ENCODE data around the gene CELF5. TPM values are rescaled to one million over a fixed set of nuclear protein-coding genes. Genes with fewer than 3 reads are reported as not detected.
A peak's percentile ranks its signal among the peaks of the same experiment; 100 is the strongest.
"Not testable (repeated sequence)": the region's sequence is repeated elsewhere in the genome, so short reads cannot be mapped to it uniquely, and the experiment has no call there.

Gene CELF5
- polyA plus RNA-seq, 1 donor from 2014 or later, result not detected

DNA sequence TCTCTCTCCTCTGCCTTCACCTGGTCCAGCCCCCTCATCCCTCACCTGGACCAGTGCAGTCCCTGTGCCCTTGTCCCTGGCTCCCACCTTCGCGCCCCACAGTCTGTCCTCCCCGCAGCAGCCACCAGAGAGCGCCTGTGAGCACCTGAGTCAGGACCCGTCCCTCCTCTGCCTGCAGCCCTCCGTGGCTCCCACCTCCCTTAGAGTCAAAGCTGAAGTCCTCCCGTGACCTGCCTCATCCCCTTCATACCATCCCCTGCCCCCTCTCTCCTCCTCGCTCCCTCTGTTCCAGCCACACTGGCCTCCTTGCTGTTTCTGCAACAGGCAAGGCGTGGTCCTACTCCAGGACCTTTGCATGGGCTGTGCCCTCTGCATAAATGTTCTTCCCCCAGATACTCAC, 10.3 kb downstream of the CELF5 start:
- H3K36me3 Mint-ChIP-seq, result peaks cover 2% of the 10 kb centered on the region
- peaks cover 0 to 4% (median 0%) of the 10 kb centered on the region in 3 donors for H3K9me3 Mint-ChIP-seq
- no peak overlapping the region for H3K27ac Mint-ChIP-seq
- H3K27me3 Mint-ChIP-seq, result no peaks in the 10 kb centered on the region
- H3K4me1 Mint-ChIP-seq, result no peaks in the 10 kb centered on the region
- no peak overlapping the region for H3K4me3 Mint-ChIP-seq

- not testable (repeated sequence) for H3K36me3 Mint-ChIP-seq, H3K27ac Mint-ChIP-seq, H3K4me3 Mint-ChIP-seq, H3K27me3 Mint-ChIP-seq, H3K9me3 Mint-ChIP-seq, H3K4me1 Mint-ChIP-seq
These were observed 11.1 kb downstream of the CELF5 start for GRCh38 chr19:3235604-3236003.

DNA sequence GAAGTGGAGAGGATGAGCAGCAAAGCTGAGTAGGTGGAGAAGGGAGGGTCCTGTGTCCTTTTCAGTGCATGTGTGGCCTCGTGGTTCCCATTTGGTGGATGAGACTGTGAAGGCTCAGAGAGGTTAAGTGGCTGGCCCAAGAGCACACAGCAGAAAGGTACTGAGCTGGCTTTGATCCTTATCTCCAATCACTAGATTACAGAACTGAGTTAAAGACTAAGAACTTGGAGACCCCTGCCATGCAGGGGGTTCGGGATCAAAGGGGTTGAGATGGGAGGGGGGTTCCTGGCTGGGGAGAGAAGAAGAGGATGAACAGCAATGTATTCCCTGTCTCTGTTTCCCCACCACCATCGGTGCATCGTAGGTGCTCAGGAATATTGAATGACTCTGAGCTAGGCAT, 11.8 kb downstream of the CELF5 start:
- Mint-ChIP-seq H3K9me3 (peaks cover 0 to 5% (median 0%) of the 10 kb centered on the region in 3 donors), H3K4me1 (no peaks in the 10 kb centered on the region), H3K27me3 (peaks cover 3% of the 10 kb centered on the region), H3K4me3 (no peak overlapping the region), H3K27ac (no peak overlapping the region), H3K36me3 (peaks cover 2% of the 10 kb centered on the region)

DNA sequence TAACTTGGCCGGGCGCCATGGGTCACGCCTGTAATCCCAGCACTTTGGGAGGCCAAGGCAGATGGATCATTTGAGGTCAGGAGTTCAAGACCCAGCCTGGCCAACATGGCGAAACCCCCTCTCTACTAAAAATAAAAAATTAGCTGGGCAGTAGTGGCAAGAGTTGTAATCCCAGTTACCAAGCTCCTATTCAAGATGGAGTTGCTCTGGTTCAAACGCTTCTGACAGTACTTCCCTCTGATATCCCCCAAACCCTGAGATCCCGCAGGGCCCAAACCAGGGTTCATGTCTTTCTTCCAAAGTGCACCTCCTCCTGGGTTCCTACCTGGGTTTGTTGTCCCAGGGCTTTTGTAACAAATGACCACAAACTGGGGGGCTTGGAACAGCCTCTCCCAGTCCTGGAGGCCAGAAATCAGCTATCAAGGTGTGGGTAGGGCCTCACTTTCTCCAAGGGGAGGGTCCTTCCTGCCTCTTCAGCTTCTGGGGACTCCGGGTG, 13.7 kb downstream of the CELF5 start:
- Mint-ChIP-seq H3K27me3 (peaks cover 3% of the 10 kb centered on the region), H3K4me3 (no peak overlapping the region), H3K4me1 (no peaks in the 10 kb centered on the region), H3K9me3 (peaks cover 0 to 5% (median 0%) of the 10 kb centered on the region in 3 donors), H3K27ac (no peak overlapping the region), H3K36me3 (peaks cover 2% of the 10 kb centered on the region)

DNA sequence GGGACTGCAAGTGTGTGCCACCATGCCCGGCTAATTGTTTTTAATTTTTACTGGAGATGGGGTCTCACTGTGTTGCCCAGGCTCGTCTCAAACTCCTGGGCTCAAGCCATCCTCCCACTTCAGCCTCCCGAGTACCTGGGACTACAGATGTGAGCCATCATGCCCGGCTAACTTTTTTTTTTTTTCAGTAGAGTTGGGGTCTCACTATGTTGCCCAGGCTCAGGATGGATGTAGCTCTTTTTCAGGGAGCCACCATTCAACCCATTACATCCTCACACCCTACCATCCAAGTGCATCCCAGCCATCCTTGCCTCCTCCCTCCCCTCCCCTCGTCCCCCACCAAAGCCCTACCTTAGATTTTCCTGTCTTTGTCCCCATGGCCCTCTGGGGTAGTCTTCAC, 14.9 kb downstream of the CELF5 start:
- Mint-ChIP-seq H3K36me3 (peaks cover 2% of the 10 kb centered on the region), H3K27ac (no peak overlapping the region), H3K27me3 (peaks cover 3% of the 10 kb centered on the region), H3K4me1 (no peaks in the 10 kb centered on the region), H3K9me3 (peaks cover 0 to 5% (median 0%) of the 10 kb centered on the region in 3 donors), H3K4me3 (no peak overlapping the region)

- peaks cover 3% of the 10 kb centered on the region for H3K27me3 Mint-ChIP-seq
These were observed 19.6 kb downstream of the CELF5 start for GRCh38 chr19:3243819-3244700.

DNA sequence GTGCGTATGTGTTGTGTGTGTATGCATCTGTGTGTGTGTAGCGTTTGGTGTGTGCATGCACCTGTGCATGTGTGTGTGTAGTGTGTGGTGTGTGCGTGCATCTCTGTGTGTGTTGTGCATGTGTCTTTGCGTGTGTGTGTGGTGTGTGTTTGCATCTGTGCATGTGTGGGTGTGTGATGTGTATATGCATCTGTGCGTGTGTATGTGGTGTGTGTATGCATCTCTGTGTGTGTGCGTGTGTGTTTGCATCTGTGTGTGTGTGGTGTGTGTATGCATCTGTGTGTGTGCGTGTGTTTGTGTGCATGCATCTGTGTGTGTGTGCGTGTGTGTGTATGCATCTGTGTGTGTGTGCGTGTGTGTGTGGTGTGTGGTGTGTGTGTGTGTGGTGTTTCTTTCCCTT, 20.6 kb downstream of the CELF5 start:
- peaks cover 5% of the 10 kb centered on the region for H3K27me3 Mint-ChIP-seq
- no peaks in the 10 kb centered on the region for H3K4me1 Mint-ChIP-seq
- no peak overlapping the region for H3K27ac Mint-ChIP-seq
- H3K36me3 Mint-ChIP-seq, result no peaks in the 10 kb centered on the region
- no peak overlapping the region for H3K4me3 Mint-ChIP-seq
- H3K9me3 Mint-ChIP-seq, result peaks cover 0 to 4% (median 0%) of the 10 kb centered on the region in 3 donors

More at GRCh38 chr19:3243819-3244700, 19.6 kb downstream of the CELF5 start:
- H3K27ac Mint-ChIP-seq, result no peak overlapping the region
- no peak overlapping the region for H3K4me3 Mint-ChIP-seq
- H3K4me1 Mint-ChIP-seq, result no peaks in the 10 kb centered on the region
- peaks cover 0 to 5% (median 0%) of the 10 kb centered on the region in 3 donors for H3K9me3 Mint-ChIP-seq
- H3K36me3 Mint-ChIP-seq, result no peaks in the 10 kb centered on the region

DNA sequence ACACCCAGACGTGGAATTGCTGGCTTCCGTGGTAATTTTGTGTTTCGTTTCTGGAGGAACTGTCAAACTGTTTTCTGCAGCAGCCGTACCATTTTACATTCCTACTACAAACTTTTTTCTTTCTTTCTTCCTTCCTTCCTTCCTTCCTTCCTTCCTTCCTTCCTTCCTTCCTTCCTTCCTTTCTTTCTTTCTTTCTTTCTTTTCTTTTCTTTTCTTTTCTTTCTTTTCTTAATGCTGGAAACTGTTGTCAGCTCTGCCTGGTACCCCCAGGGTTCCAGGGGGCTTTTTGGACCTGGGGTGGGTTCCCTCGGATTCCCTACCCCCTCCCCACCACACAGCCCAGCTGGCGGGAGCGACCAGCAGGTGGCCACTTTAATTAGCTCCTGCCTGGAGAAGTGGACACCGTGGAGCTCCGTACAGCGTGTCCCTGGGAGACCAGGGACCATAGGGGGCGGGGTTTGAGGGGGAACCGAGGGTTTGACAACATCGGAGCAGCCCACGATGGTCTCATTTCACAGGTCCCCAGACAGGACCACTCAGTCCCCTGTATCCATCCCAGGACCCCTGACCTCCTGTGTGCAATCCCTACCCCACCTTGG, 24.4 kb downstream of the CELF5 start:
- H3K36me3 Mint-ChIP-seq, result no peaks in the 10 kb centered on the region
- H3K9me3 Mint-ChIP-seq, result peaks cover 3 to 9% (median 8%) of the 10 kb centered on the region in 3 donors
- H3K4me1 Mint-ChIP-seq, result no peaks in the 10 kb centered on the region
- no peak overlapping the region for H3K27ac Mint-ChIP-seq
- no peak overlapping the region for H3K4me3 Mint-ChIP-seq
- H3K27me3 Mint-ChIP-seq, result peaks cover 4% of the 10 kb centered on the region

GRCh38 chr19:3249408-3249807, 24.9 kb downstream of the CELF5 start:
- Mint-ChIP-seq H3K27ac (no peak overlapping the region), H3K36me3 (no peaks in the 10 kb centered on the region), H3K4me3 (no peak overlapping the region), H3K4me1 (no peaks in the 10 kb centered on the region), H3K9me3 (peaks cover 6 to 14% (median 10%) of the 10 kb centered on the region in 3 donors), H3K27me3 (peaks cover 4% of the 10 kb centered on the region)

DNA sequence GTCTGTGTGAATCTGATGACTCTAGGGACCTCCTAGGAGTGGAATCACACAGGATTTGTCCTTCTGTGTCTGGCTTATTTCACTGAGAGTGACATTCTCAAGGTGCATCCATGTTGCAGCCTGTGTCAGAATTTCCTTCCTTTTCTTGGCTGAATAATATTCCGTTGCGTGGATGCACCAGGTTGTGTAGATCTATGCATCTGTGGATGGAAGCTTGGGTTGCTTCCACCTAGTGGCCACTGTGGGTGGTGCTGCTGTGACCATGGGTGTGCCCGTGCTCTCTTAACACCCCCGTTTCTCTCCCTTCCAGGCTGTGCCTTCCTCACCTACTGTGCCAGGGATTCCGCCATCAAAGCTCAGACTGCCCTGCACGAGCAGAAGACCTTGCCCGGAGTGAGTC, 26.2 kb downstream of the CELF5 start:
- Mint-ChIP-seq H3K27ac (no peak overlapping the region), H3K9me3 (peaks cover 8 to 14% (median 12%) of the 10 kb centered on the region in 3 donors), H3K27me3 (peaks cover 4% of the 10 kb centered on the region), H3K4me3 (peak overlapping the region in 1 of 4 donors; percentile 31), H3K36me3 (no peaks in the 10 kb centered on the region), H3K4me1 (no peaks in the 10 kb centered on the region)

DNA sequence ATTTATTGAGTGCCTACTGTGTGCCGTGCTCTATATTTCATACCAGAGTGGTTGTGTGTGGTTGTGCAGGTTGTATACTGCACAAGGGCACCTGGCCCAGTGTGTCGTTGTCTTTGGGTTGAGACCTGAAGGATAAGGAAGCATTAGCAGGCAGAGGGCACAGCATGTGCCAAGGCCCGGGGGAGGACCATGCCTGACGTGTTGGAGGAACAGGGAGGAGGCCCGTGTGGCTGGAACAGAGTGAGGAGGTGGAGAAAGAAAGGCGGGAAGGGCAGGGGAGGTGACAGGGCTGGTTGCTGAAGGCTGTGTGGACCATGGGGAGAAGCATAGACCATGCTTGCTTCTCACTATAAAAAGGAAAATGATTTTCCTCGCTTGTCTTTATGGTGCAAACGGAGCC, 26.8 kb downstream of the CELF5 start:
- peaks cover 4% of the 10 kb centered on the region for H3K27me3 Mint-ChIP-seq

DNA sequence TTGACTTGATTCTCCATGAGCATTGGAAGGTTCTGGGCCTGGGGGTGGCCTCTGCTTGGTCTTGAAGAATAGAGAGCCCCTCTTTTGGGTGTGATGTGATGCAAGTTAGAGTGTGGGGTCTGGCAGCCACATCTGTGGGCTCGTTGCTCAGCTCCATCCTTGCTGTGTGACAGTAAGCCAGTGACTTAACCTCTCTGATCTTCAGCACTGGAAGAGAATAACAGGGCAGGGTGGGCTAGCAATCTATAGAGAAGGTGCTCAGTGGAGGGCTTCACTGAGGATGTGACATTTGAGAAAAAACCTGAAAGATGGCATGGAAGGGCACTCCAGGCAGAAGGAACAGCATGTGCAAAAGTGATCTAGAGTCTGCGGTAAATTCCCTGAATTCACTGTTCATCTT, 28.2 kb downstream of the CELF5 start:
- Mint-ChIP-seq H3K36me3 (no peaks in the 10 kb centered on the region), H3K27ac (no peak overlapping the region), H3K9me3 (peaks cover 8 to 14% (median 12%) of the 10 kb centered on the region in 3 donors), H3K4me3 (no peak overlapping the region), H3K4me1 (no peaks in the 10 kb centered on the region), H3K27me3 (peaks cover 4% of the 10 kb centered on the region)

More for the DNA sequence above, 26.8 kb downstream of the CELF5 start:
- Mint-ChIP-seq H3K4me1 (no peaks in the 10 kb centered on the region), H3K4me3 (no peak overlapping the region), H3K27ac (no peak overlapping the region), H3K36me3 (no peaks in the 10 kb centered on the region), H3K9me3 (peaks cover 8 to 14% (median 12%) of the 10 kb centered on the region in 3 donors)

DNA sequence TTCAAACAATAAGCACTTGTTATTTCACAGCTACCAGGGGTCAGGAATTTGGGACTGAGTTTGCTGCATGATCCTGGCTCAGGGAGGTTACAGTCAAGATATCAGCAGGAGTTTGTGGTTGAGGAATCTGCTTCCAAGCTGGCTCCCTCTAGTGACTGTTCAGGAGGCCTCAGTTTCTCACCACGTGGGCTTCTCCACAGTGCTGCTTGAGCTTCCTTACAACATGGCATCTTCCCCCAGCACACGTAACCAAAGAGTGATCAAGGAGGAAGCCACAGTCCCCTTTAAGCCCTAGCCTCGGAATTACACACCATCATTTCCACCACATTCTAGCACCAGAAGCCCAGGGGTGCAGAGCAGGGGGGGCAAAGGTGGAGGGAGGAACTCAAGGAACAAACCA, 28.8 kb downstream of the CELF5 start:
- no peaks in the 10 kb centered on the region for H3K36me3 Mint-ChIP-seq
- peaks cover 8 to 14% (median 12%) of the 10 kb centered on the region in 3 donors for H3K9me3 Mint-ChIP-seq
- H3K4me1 Mint-ChIP-seq, result no peaks in the 10 kb centered on the region
- no peak overlapping the region for H3K27ac Mint-ChIP-seq
- H3K27me3 Mint-ChIP-seq, result peaks cover 4% of the 10 kb centered on the region
- H3K4me3 Mint-ChIP-seq, result no peak overlapping the region

DNA sequence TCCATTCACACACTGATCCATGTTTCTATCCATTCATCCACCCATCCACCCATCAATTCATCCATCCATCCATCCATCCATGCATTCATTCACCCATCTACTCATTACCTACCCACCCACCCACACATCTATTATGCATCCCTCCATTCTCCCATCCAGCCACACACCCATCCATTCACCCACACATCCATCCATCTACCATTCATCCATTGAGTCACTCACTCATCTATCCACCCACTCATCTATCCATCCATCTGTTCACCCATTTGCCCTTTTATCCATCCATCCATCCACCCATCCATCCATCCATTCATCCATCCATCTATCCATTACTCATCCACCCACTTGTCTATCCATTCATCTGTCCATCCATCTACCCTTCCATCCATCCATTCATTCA, 30.1 kb downstream of the CELF5 start:
- Mint-ChIP-seq H3K9me3 (peaks cover 8 to 14% (median 8%) of the 10 kb centered on the region in 3 donors), H3K4me1 (no peaks in the 10 kb centered on the region), H3K27ac (no peak overlapping the region), H3K4me3 (peak overlapping the region in 1 of 4 donors; percentile 15), H3K27me3 (peaks cover 5% of the 10 kb centered on the region), H3K36me3 (no peaks in the 10 kb centered on the region)

DNA sequence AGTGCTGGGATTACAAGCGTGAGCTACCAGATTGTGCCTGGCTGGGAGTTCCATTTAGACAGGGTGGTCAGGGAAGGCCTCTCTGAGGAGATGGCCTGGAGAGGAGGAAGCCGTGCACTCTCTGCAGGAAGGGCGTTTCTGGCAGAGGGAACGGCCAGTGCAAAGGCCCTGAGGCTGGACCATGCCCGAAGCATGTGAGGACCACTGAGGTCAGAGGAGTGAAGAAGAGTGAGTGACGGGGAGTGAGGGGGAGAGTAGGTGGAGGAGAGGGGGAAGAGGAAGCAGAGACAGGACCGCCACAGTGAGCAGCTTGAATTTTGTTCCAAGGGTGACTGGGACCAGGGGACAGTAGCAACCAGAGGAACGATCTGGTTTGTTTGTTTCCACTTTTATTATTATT, 32.6 kb downstream of the CELF5 start:
- Mint-ChIP-seq H3K4me1 (no peaks in the 10 kb centered on the region), H3K4me3 (no peak overlapping the region), H3K27me3 (peaks cover 4% of the 10 kb centered on the region), H3K36me3 (no peaks in the 10 kb centered on the region), H3K27ac (no peak overlapping the region), H3K9me3 (peaks cover 6 to 9% (median 8%) of the 10 kb centered on the region in 3 donors)
